Liver (tissue), 9 donors: ENCODE results near the gene OSTF1. TPM values are rescaled to one million over a fixed set of nuclear protein-coding genes. Genes with fewer than 3 reads are reported as not detected.

Experiments
- DNase-seq: peaks from one replicate; pipeline ENCODE4 v3.0.0-alpha.2; 2017; ENCODE audit warnings: low spot score
- H3K27ac ChIP-seq, 2 donors: one replicate each; pipeline ENCODE4 v1.7.0; 2013; ENCODE audit warnings: inconsistent platforms in 2 of 2, low read length in 2 of 2, control low read depth in 1 of 2, low read depth in 1 of 2, mild to moderate bottlenecking in 1 of 2
- H3K27me3 ChIP-seq, 4 donors: one replicate each; pipeline versions ENCODE4 v1.6.1 to v1.7.0; 2013; ENCODE audit warnings: low read length in 3 of 4, inconsistent platforms in 1 of 4, mild to moderate bottlenecking in 1 of 4, moderate library complexity in 1 of 4; ENCODE audit not compliant: control insufficient read depth in 4 of 4, insufficient read depth in 4 of 4
- H3K36me3 ChIP-seq, 4 donors: one replicate each; pipeline versions ENCODE4 v1.6.1 to v1.7.0; 2013; ENCODE audit warnings: low read length in 3 of 4, mild to moderate bottlenecking in 3 of 4, low read depth in 1 of 4, moderate library complexity in 1 of 4; ENCODE audit not compliant: control insufficient read depth in 4 of 4, insufficient read depth in 3 of 4
- H3K4me1 ChIP-seq, 4 donors: one replicate each; pipeline versions ENCODE4 v1.6.1 to v1.7.0; 2013; ENCODE audit warnings: low read length in 3 of 4, mild to moderate bottlenecking in 3 of 4, moderate library complexity in 1 of 4; ENCODE audit not compliant: control insufficient read depth in 4 of 4, insufficient read depth in 4 of 4
- H3K4me3 ChIP-seq, 3 donors: one replicate each; pipeline versions ENCODE4 v1.6.1 to v1.7.0; 2013; ENCODE audit warnings: low read length in 3 of 3, control low read depth in 1 of 3, low read depth in 1 of 3, mild to moderate bottlenecking in 1 of 3
- H3K9ac ChIP-seq, 2 donors: one replicate each; pipeline ENCODE4 v1.7.0; 2013; ENCODE audit warnings: low read length in 2 of 2, mild to moderate bottlenecking in 2 of 2, moderate library complexity in 2 of 2, control low read depth in 1 of 2, low read depth in 1 of 2
- H3K9me3 ChIP-seq, 4 donors: one replicate each; pipeline versions ENCODE4 v1.6.1 to v1.7.0; 2013; ENCODE audit warnings: low read length in 3 of 4; ENCODE audit not compliant: control insufficient read depth in 4 of 4
- FOXA1 ChIP-seq: IDR thresholded peaks from 2 replicates; pipeline ENCODE4 v1.6.1; 2016; ENCODE audit warnings: antibody characterized with exemption
- FOXA2 ChIP-seq: IDR thresholded peaks from 2 replicates; pipeline ENCODE4 v1.6.1; 2016; ENCODE audit warnings: antibody characterized with exemption
- GABPA ChIP-seq, 2 donors: IDR thresholded peaks in 1 of 2; conservative IDR thresholded peaks in 1 of 2; 2 replicates each; pipeline ENCODE4 v1.6.1; 2016; ENCODE audit warnings: antibody characterized with exemption in 2 of 2, mild to moderate bottlenecking in 1 of 2, moderate library complexity in 1 of 2
- HNF4A ChIP-seq, 2 donors: conservative IDR thresholded peaks; 2 replicates each; pipeline ENCODE4 v1.6.1; 2016; ENCODE audit warnings: antibody characterized with exemption in 2 of 2, mild to moderate bottlenecking in 2 of 2
- JUND ChIP-seq, 2 donors: IDR thresholded peaks; 2 replicates each; pipeline ENCODE4 v1.6.1; 2016; ENCODE audit warnings: antibody characterized with exemption in 2 of 2
- RXRA ChIP-seq, 2 donors: IDR thresholded peaks; 2 replicates each; pipeline ENCODE4 v1.6.1; 2017 to 2018; ENCODE audit warnings: antibody characterized with exemption in 2 of 2, mild to moderate bottlenecking in 1 of 2
- SP1 ChIP-seq: IDR thresholded peaks from 2 replicates; pipeline ENCODE4 v1.6.1; 2018; ENCODE audit warnings: antibody characterized with exemption, mild to moderate bottlenecking
- TAF1 ChIP-seq: conservative IDR thresholded peaks from 2 replicates; pipeline ENCODE4 v1.6.1; 2016; ENCODE audit warnings: antibody characterized with exemption, mild to moderate bottlenecking
- YY1 ChIP-seq: IDR thresholded peaks from 2 replicates; pipeline ENCODE4 v1.6.1; 2016; ENCODE audit warnings: antibody characterized with exemption, mild to moderate bottlenecking
- WGBS: extraction: QIAGEN DNeasy Blood & Tissue Kit; methylation state at CpG from one replicate; pipeline ENCODE4 v1.1.7; 2013; 5-methylcytosine and 5-hydroxymethylcytosine counted together
- polyA plus RNA-seq, 2 donors: library from polyadenylated mRNA; stranded (reverse) in 1 of 2; unstranded in 1 of 2; fragments of 200-250 nt in 1 of 2; fragments of >200 nt in 1 of 2; fragmentation: Nextera tagmentation in 1 of 2; extraction: Ambion mirVana in 1 of 2; gene quantifications; one replicate each; pipeline versions ENCODE4 v1.2.1 to v1.2.3, GENCODE V29; 2013 to 2015
- total RNA-seq, 2 donors: library from RNA; depleted of rRNA; stranded (reverse); fragments of >200 nt; gene quantifications; one replicate each; pipeline ENCODE4 v1.2.3, GENCODE V29; 2014
- TF ChIP-seq, protein P1 (sequence below): IDR thresholded peaks from 2 replicates; pipeline ENCODE4 v1.6.1; 2016; ENCODE audit warnings: antibody characterized with exemption, mild to moderate bottlenecking
- TF ChIP-seq, protein P2 (sequence below): IDR thresholded peaks from 2 replicates; pipeline ENCODE4 v1.6.1; 2016; ENCODE audit warnings: antibody characterized with exemption
- TF ChIP-seq, protein P3 (sequence below): IDR thresholded peaks from 2 replicates; pipeline ENCODE4 v1.6.1; 2016; ENCODE audit warnings: antibody characterized with exemption
- TF ChIP-seq, protein P4 (sequence below): IDR thresholded peaks from 2 replicates; pipeline ENCODE4 v1.6.1; 2016; ENCODE audit warnings: antibody characterized with exemption
- TF ChIP-seq, protein P5 (sequence below): fragments of 150-350 bp; IDR thresholded peaks from 2 replicates; pipeline ENCODE4 v1.5.1; 2017; ENCODE audit warnings: improper control_type of control experiment, low read depth, low read length; ENCODE audit not compliant: missing input control
- donor health status: healthy.
- donor health status: healthy.
- donor health status: healthy.
- donor health status: healthy.
- donor health status: healthy.

Gene OSTF1
- total and polyA plus RNA-seq, 4 donors: 19.8 to 29.7 (median 26.9) TPM

DNA sequence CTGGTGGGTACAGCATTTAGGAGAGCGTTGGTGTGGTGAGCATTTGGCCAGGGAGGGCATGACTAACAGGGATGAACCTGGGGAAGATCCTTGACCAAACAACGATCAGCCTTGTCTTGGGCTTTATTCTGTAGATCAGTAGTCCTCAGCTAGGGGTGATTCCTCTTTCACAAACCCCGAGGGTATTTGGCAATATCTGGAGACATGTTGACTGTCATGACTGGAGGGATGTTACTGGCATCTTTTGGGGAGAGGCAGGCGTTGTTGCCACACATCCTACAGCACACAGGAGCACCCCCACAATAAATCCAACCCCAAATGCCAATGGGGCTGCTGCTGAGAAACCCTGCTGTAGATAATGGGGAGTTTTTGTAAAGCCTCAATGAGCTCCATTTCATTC lies 43.9 kb downstream of the OSTF1 start (continued):
- TF ChIP-seq, protein P1, sequence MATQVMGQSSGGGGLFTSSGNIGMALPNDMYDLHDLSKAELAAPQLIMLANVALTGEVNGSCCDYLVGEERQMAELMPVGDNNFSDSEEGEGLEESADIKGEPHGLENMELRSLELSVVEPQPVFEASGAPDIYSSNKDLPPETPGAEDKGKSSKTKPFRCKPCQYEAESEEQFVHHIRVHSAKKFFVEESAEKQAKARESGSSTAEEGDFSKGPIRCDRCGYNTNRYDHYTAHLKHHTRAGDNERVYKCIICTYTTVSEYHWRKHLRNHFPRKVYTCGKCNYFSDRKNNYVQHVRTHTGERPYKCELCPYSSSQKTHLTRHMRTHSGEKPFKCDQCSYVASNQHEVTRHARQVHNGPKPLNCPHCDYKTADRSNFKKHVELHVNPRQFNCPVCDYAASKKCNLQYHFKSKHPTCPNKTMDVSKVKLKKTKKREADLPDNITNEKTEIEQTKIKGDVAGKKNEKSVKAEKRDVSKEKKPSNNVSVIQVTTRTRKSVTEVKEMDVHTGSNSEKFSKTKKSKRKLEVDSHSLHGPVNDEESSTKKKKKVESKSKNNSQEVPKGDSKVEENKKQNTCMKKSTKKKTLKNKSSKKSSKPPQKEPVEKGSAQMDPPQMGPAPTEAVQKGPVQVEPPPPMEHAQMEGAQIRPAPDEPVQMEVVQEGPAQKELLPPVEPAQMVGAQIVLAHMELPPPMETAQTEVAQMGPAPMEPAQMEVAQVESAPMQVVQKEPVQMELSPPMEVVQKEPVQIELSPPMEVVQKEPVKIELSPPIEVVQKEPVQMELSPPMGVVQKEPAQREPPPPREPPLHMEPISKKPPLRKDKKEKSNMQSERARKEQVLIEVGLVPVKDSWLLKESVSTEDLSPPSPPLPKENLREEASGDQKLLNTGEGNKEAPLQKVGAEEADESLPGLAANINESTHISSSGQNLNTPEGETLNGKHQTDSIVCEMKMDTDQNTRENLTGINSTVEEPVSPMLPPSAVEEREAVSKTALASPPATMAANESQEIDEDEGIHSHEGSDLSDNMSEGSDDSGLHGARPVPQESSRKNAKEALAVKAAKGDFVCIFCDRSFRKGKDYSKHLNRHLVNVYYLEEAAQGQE: no peak

DNA sequence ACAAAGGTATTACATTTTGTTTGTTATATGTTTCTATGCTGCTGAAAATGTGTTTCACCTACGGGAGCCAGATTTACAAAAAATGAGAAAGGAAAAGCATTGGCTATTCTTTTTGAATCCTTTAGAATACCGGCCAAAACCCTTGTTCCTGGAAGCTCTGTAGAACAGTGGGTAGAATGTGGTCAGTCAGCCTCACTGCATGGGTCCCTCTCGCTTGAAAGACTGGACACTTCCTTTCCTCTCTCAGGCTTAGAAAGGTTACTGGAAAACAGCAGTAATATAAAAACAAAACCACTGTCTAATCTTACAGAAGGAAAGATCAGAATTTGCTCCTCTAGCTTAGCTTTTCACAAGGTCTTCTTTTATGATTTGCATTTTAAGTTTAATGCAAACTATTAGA lies 45.1 kb downstream of the OSTF1 start:
- Histone ChIP-seq H3K9me3 (no peaks in the 10 kb centered on the region), H3K9ac (no peak overlapping the region), H3K4me1 (no peaks in the 10 kb centered on the region), H3K36me3 (peaks cover 2 to 44% (median 32%) of the 10 kb centered on the region in 4 donors), H3K27me3 (no peaks in the 10 kb centered on the region), H3K4me3 (no peak overlapping the region), H3K27ac (no peak overlapping the region)
- no peak for DNase-seq
- TF ChIP-seq, protein P2, sequence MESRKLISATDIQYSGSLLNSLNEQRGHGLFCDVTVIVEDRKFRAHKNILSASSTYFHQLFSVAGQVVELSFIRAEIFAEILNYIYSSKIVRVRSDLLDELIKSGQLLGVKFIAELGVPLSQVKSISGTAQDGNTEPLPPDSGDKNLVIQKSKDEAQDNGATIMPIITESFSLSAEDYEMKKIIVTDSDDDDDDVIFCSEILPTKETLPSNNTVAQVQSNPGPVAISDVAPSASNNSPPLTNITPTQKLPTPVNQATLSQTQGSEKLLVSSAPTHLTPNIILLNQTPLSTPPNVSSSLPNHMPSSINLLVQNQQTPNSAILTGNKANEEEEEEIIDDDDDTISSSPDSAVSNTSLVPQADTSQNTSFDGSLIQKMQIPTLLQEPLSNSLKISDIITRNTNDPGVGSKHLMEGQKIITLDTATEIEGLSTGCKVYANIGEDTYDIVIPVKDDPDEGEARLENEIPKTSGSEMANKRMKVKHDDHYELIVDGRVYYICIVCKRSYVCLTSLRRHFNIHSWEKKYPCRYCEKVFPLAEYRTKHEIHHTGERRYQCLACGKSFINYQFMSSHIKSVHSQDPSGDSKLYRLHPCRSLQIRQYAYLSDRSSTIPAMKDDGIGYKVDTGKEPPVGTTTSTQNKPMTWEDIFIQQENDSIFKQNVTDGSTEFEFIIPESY: no peak
- TF ChIP-seq GABPA (IDR thresholded peaks at IDR 0.05 in 1 of 2, conservative IDR thresholded peaks at IDR 0.05 in 1 of 2) (no peak), SP1 (no peak)
- TF ChIP-seq, protein P3, sequence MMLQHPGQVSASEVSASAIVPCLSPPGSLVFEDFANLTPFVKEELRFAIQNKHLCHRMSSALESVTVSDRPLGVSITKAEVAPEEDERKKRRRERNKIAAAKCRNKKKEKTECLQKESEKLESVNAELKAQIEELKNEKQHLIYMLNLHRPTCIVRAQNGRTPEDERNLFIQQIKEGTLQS: no peak
- WGBS: 90% methylated on average over 3 of the region's 3 CpGs

DNA sequence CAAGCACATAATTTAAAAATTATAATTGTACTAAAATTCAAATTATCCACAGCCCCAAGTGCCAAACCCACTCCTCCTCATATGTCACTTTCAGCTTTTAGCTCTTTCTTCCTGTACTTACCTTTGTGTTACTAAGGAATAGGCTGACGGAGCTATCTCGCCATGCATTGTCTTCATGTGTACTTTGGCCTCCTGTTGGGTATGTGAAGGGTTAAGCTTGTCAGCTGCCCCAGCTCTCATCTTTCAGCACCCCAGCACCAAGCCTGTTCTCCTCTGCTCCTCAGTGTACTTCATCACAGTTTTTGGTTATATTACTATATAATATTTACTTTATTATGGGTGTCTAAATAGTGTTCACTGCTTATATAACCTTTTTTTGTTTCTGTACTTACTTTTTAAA lies 46.2 kb downstream of the OSTF1 start:
- Histone ChIP-seq H3K27ac (no peak overlapping the region), H3K9ac (no peak overlapping the region), H3K9me3 (no peaks in the 10 kb centered on the region), H3K27me3 (no peaks in the 10 kb centered on the region), H3K36me3 (peaks cover 2 to 44% (median 32%) of the 10 kb centered on the region in 4 donors), H3K4me1 (no peaks in the 10 kb centered on the region), H3K4me3 (no peak overlapping the region)
- no peak for TF ChIP-seq JUND (IDR thresholded peaks at IDR 0.05)
- no peak for TF ChIP-seq FOXA2
- TF ChIP-seq HNF4A (conservative IDR thresholded peaks at IDR 0.05): no peak
- no peak for TF ChIP-seq FOXA1
- TF ChIP-seq YY1: no peak
- no peak for TF ChIP-seq TAF1
- TF ChIP-seq, protein P4, sequence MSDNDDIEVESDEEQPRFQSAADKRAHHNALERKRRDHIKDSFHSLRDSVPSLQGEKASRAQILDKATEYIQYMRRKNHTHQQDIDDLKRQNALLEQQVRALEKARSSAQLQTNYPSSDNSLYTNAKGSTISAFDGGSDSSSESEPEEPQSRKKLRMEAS: no peak
- no peak for TF ChIP-seq RXRA (IDR thresholded peaks at IDR 0.05)
- TF ChIP-seq, protein P5, sequence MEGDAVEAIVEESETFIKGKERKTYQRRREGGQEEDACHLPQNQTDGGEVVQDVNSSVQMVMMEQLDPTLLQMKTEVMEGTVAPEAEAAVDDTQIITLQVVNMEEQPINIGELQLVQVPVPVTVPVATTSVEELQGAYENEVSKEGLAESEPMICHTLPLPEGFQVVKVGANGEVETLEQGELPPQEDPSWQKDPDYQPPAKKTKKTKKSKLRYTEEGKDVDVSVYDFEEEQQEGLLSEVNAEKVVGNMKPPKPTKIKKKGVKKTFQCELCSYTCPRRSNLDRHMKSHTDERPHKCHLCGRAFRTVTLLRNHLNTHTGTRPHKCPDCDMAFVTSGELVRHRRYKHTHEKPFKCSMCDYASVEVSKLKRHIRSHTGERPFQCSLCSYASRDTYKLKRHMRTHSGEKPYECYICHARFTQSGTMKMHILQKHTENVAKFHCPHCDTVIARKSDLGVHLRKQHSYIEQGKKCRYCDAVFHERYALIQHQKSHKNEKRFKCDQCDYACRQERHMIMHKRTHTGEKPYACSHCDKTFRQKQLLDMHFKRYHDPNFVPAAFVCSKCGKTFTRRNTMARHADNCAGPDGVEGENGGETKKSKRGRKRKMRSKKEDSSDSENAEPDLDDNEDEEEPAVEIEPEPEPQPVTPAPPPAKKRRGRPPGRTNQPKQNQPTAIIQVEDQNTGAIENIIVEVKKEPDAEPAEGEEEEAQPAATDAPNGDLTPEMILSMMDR: no peak
- 98% methylated on average over 2 of the region's 2 CpGs for WGBS
- no peak for DNase-seq
